Measurements from ENCODE around the gene MRPS31.

- no peak for TF ChIP-seq EZH2phosphoT487 (conservative IDR thresholded peaks at IDR 0.05; ENCODE audit: low read length)
- TF ChIP-seq, protein P1, sequence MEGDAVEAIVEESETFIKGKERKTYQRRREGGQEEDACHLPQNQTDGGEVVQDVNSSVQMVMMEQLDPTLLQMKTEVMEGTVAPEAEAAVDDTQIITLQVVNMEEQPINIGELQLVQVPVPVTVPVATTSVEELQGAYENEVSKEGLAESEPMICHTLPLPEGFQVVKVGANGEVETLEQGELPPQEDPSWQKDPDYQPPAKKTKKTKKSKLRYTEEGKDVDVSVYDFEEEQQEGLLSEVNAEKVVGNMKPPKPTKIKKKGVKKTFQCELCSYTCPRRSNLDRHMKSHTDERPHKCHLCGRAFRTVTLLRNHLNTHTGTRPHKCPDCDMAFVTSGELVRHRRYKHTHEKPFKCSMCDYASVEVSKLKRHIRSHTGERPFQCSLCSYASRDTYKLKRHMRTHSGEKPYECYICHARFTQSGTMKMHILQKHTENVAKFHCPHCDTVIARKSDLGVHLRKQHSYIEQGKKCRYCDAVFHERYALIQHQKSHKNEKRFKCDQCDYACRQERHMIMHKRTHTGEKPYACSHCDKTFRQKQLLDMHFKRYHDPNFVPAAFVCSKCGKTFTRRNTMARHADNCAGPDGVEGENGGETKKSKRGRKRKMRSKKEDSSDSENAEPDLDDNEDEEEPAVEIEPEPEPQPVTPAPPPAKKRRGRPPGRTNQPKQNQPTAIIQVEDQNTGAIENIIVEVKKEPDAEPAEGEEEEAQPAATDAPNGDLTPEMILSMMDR (IDR thresholded peaks at IDR 0.05; ENCODE audit: insufficient read depth, low read length, poor library complexity, severe bottlenecking), result no peak
Measured at GRCh38 chr13:40801255-40802217, 30.5 kb upstream of the MRPS31 start.
